ENCODE results near the gene SPNS3.
A peak's percentile ranks its signal among the peaks of the same experiment; 100 is the strongest.

The SPNS3 gene

GRCh38 chr17:4444782-4445473, 11.2 kb downstream of the SPNS3 start:
- no peak overlapping the region for H3K27ac Mint-ChIP-seq
- ATAC-seq, result no peak
- no peaks in the 10 kb centered on the region for H3K9me3 Mint-ChIP-seq
- H3K27me3 Mint-ChIP-seq, result peaks cover 22% of the 10 kb centered on the region
- H3K4me1 Mint-ChIP-seq, result no peaks in the 10 kb centered on the region
- no peak overlapping the region for H3K4me3 Mint-ChIP-seq
- H3K36me3 Mint-ChIP-seq, result no peaks in the 10 kb centered on the region

GRCh38 chr17:4445731-4446130, 12.0 kb downstream of the SPNS3 start:
- Mint-ChIP-seq H3K36me3 (no peaks in the 10 kb centered on the region), H3K27ac (no peak overlapping the region), H3K9me3 (no peaks in the 10 kb centered on the region), H3K27me3 (peaks cover 17% of the 10 kb centered on the region), H3K4me3 (no peak overlapping the region), H3K4me1 (no peaks in the 10 kb centered on the region)
- no peak for ATAC-seq

GRCh38 chr17:4446326-4447071, 12.8 kb downstream of the SPNS3 start:
- Mint-ChIP-seq H3K36me3 (no peaks in the 10 kb centered on the region), H3K27ac (no peak overlapping the region), H3K4me1 (no peaks in the 10 kb centered on the region), H3K27me3 (peaks cover 9% of the 10 kb centered on the region), H3K9me3 (no peaks in the 10 kb centered on the region), H3K4me3 (no peak overlapping the region)
- ATAC-seq, result peak; percentile 8

GRCh38 chr17:4448197-4448980, 14.6 kb downstream of the SPNS3 start:
- Mint-ChIP-seq H3K9me3 (no peaks in the 10 kb centered on the region), H3K4me1 (no peaks in the 10 kb centered on the region), H3K27ac (no peak overlapping the region), H3K4me3 (no peak overlapping the region), H3K27me3 (no peaks in the 10 kb centered on the region), H3K36me3 (no peaks in the 10 kb centered on the region)
- no peak for ATAC-seq

- Mint-ChIP-seq H3K27ac (no peak overlapping the region), H3K9me3 (no peaks in the 10 kb centered on the region), H3K4me1 (no peaks in the 10 kb centered on the region), H3K36me3 (no peaks in the 10 kb centered on the region), H3K27me3 (no peaks in the 10 kb centered on the region), H3K4me3 (no peak overlapping the region)
- ATAC-seq, result no peak
These were observed 16.0 kb downstream of the SPNS3 start for GRCh38 chr17:4449736-4450135.

GRCh38 chr17:4450710-4451316, 17.1 kb downstream of the SPNS3 start:
- no peak overlapping the region for H3K4me3 Mint-ChIP-seq
- H3K9me3 Mint-ChIP-seq, result no peaks in the 10 kb centered on the region
- H3K27me3 Mint-ChIP-seq, result no peaks in the 10 kb centered on the region
- H3K4me1 Mint-ChIP-seq, result no peaks in the 10 kb centered on the region
- ATAC-seq, result no peak
- H3K27ac Mint-ChIP-seq, result no peak overlapping the region
- H3K36me3 Mint-ChIP-seq, result no peaks in the 10 kb centered on the region

- Mint-ChIP-seq H3K4me3 (no peak overlapping the region), H3K9me3 (no peaks in the 10 kb centered on the region), H3K36me3 (no peaks in the 10 kb centered on the region), H3K4me1 (no peaks in the 10 kb centered on the region), H3K27ac (no peak overlapping the region), H3K27me3 (no peaks in the 10 kb centered on the region)
- no peak for ATAC-seq
These were observed 20.3 kb downstream of the SPNS3 start for GRCh38 chr17:4453812-4454591.

GRCh38 chr17:4460661-4461060, 26.9 kb downstream of the SPNS3 start:
- peaks cover 12% of the 10 kb centered on the region for H3K9me3 Mint-ChIP-seq
- H3K27me3 Mint-ChIP-seq, result no peaks in the 10 kb centered on the region
- no peak for ATAC-seq
- no peak overlapping the region for H3K4me3 Mint-ChIP-seq
- H3K36me3 Mint-ChIP-seq, result peaks cover 5% of the 10 kb centered on the region
- H3K4me1 Mint-ChIP-seq, result no peaks in the 10 kb centered on the region
- no peak overlapping the region for H3K27ac Mint-ChIP-seq

- H3K27ac Mint-ChIP-seq, result no peak overlapping the region
- no peak for ATAC-seq
These were observed 30.2 kb downstream of the SPNS3 start for GRCh38 chr17:4463818-4464476.

GRCh38 chr17:4465786-4466185, 32.0 kb downstream of the SPNS3 start:
- H3K4me3 Mint-ChIP-seq, result no peak overlapping the region
- peaks cover 8% of the 10 kb centered on the region for H3K9me3 Mint-ChIP-seq
- H3K4me1 Mint-ChIP-seq, result no peaks in the 10 kb centered on the region
- no peak for ATAC-seq
- H3K36me3 Mint-ChIP-seq, result no peaks in the 10 kb centered on the region
- no peak overlapping the region for H3K27ac Mint-ChIP-seq
- H3K27me3 Mint-ChIP-seq, result no peaks in the 10 kb centered on the region

More at GRCh38 chr17:4463818-4464476, 30.2 kb downstream of the SPNS3 start:
- peaks cover 5% of the 10 kb centered on the region for H3K36me3 Mint-ChIP-seq
- no peak overlapping the region for H3K4me3 Mint-ChIP-seq
- H3K9me3 Mint-ChIP-seq, result peaks cover 12% of the 10 kb centered on the region
- H3K4me1 Mint-ChIP-seq, result no peaks in the 10 kb centered on the region
- H3K27me3 Mint-ChIP-seq, result no peaks in the 10 kb centered on the region

GRCh38 chr17:4467287-4467686, 33.5 kb downstream of the SPNS3 start:
- no peak overlapping the region for H3K4me3 Mint-ChIP-seq
- peaks cover 3% of the 10 kb centered on the region for H3K9me3 Mint-ChIP-seq
- no peaks in the 10 kb centered on the region for H3K4me1 Mint-ChIP-seq
- H3K36me3 Mint-ChIP-seq, result no peaks in the 10 kb centered on the region
- ATAC-seq, result no peak
- no peaks in the 10 kb centered on the region for H3K27me3 Mint-ChIP-seq
- H3K27ac Mint-ChIP-seq, result no peak overlapping the region

GRCh38 chr17:4469552-4469951, 35.8 kb downstream of the SPNS3 start:
- no peaks in the 10 kb centered on the region for H3K4me1 Mint-ChIP-seq
- H3K9me3 Mint-ChIP-seq, result no peaks in the 10 kb centered on the region
- no peak overlapping the region for H3K4me3 Mint-ChIP-seq
- ATAC-seq, result no peak
- peaks cover 2% of the 10 kb centered on the region for H3K27me3 Mint-ChIP-seq
- no peak overlapping the region for H3K27ac Mint-ChIP-seq
- H3K36me3 Mint-ChIP-seq, result no peaks in the 10 kb centered on the region

- Mint-ChIP-seq H3K27ac (no peak overlapping the region), H3K36me3 (no peaks in the 10 kb centered on the region), H3K4me3 (no peak overlapping the region), H3K9me3 (no peaks in the 10 kb centered on the region), H3K4me1 (no peaks in the 10 kb centered on the region), H3K27me3 (peaks cover 20% of the 10 kb centered on the region)
- no peak for ATAC-seq
These were observed 38.5 kb downstream of the SPNS3 start for GRCh38 chr17:4472286-4472685.

- no peak overlapping the region for H3K27ac Mint-ChIP-seq
- ATAC-seq, result no peak
- no peaks in the 10 kb centered on the region for H3K36me3 Mint-ChIP-seq
- no peaks in the 10 kb centered on the region for H3K4me1 Mint-ChIP-seq
- no peaks in the 10 kb centered on the region for H3K9me3 Mint-ChIP-seq
- H3K27me3 Mint-ChIP-seq, result peaks cover 22% of the 10 kb centered on the region
- H3K4me3 Mint-ChIP-seq, result no peak overlapping the region
These were observed 40.4 kb downstream of the SPNS3 start for GRCh38 chr17:4474093-4474492.
